Globus pallidus (tissue), 1 donor: ENCODE measurements around the gene BMP8A.
A peak's percentile ranks its signal among the peaks of the same experiment; 100 is the strongest.
"Not testable (repeated sequence)": the region's sequence is repeated elsewhere in the genome, so short reads cannot be mapped to it uniquely, and the experiment has no call there.

Experiments
- DNase-seq: peaks from one replicate; pipeline ENCODE4 v3.0.0-alpha.2; 2015; ENCODE audit warnings: low spot score

Gene BMP8A, protein sequence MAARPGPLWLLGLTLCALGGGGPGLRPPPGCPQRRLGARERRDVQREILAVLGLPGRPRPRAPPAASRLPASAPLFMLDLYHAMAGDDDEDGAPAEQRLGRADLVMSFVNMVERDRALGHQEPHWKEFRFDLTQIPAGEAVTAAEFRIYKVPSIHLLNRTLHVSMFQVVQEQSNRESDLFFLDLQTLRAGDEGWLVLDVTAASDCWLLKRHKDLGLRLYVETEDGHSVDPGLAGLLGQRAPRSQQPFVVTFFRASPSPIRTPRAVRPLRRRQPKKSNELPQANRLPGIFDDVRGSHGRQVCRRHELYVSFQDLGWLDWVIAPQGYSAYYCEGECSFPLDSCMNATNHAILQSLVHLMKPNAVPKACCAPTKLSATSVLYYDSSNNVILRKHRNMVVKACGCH

GRCh38 chr1:39491146-39491921 is at the start of gene BMP8A:
Gene BMP8A, plus strand, starts transcription at chr1:39491636. Its CDS starts 356 bp downstream, at chr1:39491992.
- DNase-seq = peak; percentile 26

GRCh38 chr1:39441797-39442196 is 49.6 kb upstream of the BMP8A start:
- DNase-seq = no peak

GRCh38 chr1:39445573-39445972 is 45.9 kb upstream of the BMP8A start:
- no peak for DNase-seq

DNA sequence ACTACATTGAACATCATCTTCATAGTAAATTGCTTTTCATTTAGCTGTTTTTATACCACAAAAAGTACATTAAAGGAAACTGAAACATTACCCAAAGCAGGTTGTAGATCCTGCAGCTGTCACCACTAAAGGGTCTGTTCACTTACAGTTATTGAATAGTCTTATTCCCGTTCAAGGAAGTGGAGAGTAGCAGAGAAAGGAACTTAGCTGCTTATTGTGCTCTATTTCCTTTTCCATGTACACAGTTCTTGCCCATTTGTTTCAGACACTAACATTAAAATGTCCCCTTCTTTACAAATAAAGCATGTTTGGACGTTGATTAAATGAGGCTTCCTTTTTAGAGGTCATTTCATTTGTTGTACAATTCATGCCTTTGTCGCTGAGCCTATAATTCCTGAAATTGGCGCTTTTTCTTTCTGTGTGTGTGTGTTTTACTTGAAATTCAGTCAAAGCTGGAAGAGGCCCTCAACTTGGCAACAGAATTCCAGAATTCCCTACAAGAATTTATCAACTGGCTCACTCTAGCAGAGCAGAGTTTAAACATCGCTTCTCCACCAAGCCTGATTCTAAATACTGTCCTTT is 44.4 kb upstream of the BMP8A start:
- no peak for DNase-seq

DNA sequence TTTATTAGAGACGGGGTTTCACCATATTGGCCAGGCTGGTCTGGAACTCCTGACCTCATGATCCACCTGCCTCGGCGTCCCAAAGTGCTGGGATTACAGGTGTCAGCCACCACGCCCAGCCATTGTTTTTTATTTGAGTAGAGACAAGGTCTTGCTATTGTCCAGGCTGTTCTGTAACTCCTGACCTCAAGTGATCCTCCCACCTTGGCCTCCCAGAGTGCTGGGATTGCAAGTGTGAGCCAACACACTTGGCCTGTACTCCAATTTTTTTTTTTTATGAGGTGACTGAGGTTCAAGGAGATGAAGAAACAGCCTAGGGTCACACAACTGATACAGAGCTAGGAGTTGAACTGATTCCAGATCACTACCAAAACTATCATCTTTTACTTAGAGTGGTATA is 41.4 kb upstream of the BMP8A start:
- not testable (repeated sequence) for DNase-seq

GRCh38 chr1:39450956-39451606 is 40.4 kb upstream of the BMP8A start:
- no peak for DNase-seq

- DNase-seq = peak; percentile 54
These were observed 39.4 kb upstream of the BMP8A start for GRCh38 chr1:39452081-39452480.

DNA sequence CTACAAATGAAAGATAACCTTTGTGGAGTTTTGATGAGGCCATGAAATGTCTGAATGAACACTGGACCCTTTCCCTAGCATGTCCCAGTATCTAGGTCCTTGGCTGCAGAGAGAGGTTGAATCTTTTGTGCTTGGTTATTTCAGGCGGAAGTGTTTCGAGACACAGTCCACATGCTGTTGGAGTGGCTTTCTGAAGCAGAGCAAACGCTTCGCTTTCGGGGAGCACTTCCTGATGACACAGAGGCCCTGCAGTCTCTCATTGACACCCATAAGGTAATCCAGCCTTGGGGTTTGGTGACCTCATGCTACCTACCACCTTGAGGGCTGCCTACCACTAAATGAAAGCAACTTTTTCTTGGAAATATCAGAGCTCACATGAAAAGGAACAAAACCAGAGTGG is 38.9 kb upstream of the BMP8A start:
- DNase-seq = no peak

- DNase-seq = no peak
These were observed 37.8 kb upstream of the BMP8A start for GRCh38 chr1:39453603-39454002.

- no peak for DNase-seq
These were observed 32.4 kb upstream of the BMP8A start for GRCh38 chr1:39458991-39459390.

DNA sequence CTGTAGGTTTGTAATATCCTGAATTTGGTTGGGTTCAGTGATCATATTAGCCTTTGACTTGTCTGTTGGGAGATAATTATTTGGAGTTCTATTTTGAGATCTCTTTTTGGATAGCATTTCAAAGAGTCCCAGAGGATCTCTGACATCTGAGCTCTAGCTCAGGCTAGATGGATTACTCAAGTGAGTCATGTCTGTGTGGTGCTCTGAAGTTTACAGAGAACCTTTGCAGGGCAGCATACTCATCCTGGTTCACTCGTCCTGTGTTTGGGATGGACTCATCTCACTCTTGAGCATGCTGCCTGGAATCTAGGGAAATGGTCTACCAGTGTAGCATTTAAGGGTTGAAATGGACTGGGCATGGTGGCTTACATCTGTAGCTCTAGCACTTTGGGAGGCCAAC is 29.4 kb upstream of the BMP8A start:
- no peak for DNase-seq

GRCh38 chr1:39466413-39467107 is 24.9 kb upstream of the BMP8A start:
- DNase-seq = no peak

GRCh38 chr1:39467108-39467720 is 24.2 kb upstream of the BMP8A start:
- not testable (repeated sequence) for DNase-seq

DNA sequence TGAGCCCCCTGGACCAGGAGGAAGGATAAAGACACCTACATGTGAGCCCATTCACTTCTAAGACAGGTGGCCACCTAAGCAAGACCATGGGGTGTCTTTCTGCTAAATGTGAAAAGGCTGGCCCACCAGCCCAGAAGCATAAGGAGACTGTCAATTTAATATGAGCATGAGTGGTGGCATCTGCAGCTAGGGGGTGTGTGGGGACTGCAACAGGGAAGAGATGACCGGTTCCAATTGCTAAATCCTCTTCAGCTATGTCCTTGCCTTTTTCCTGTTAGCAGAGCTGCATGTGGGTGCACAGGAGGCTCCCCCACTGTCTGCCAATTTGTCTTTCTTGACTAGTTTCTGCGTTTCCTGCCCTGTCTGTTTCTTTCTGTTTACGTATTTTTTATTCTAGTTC is 22.3 kb upstream of the BMP8A start:
- DNase-seq = no peak

GRCh38 chr1:39470040-39470439 is 21.4 kb upstream of the BMP8A start:
- DNase-seq = no peak

DNA sequence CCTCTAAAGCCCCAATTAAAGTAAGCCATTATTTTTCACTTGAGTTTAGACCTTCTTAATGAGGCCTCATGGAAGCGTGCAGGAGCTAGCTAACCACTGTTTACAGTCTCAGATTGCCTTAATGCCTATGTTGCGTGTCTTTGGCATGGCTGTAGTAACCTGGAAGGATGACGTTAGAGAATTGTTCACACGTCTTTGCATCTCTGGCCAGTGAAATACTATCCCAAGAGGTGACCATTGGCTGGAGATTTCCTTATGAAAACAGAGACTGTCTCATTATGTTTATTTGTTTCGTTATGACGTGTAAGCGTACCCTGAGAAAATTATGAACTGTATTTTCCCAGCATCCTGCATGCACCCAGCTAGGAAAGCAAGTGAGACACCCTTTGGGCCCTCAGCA is 18.6 kb upstream of the BMP8A start:
- no peak for DNase-seq

DNA sequence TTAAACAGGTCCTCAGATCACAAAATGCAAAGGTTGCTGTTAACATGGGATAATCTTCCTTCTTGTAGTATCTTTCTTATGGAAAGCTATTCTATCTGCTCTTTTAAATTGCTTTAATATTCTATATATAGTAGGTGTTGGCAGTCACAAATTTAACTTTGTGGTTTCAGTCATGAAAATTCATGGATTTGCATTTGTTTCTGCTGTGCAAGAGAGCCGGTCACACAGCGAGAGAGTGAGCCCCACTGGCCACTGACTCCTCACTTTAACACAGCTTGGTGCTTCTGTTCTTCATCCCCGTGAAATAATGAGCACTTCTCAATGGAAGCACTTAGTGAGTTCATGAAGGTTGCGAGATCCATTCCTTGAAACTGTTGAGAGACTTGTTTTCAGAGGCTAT is 18.1 kb upstream of the BMP8A start:
- DNase-seq = no peak

GRCh38 chr1:39474810-39475209 is 16.6 kb upstream of the BMP8A start:
- DNase-seq = no peak

DNA sequence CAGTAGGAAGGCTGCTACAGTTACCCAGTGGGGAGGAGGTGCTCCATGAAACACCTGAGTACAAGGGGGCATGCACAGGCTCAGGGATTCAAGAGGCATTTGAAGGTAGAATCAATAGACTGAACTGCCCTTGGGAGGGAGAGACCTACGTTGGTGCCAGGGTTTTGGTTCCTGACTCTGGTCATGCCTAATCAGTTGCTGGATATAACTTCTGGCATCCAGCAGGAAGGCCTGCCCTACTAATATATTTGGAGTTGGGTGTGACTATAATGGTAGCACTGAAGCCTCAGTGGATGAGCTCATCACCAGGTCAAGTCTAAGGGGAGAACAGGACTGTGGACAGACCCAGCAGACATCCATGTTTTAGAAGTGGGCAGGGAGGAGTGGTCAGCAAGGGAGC is 15.9 kb upstream of the BMP8A start:
- DNase-seq = not testable (repeated sequence)

DNA sequence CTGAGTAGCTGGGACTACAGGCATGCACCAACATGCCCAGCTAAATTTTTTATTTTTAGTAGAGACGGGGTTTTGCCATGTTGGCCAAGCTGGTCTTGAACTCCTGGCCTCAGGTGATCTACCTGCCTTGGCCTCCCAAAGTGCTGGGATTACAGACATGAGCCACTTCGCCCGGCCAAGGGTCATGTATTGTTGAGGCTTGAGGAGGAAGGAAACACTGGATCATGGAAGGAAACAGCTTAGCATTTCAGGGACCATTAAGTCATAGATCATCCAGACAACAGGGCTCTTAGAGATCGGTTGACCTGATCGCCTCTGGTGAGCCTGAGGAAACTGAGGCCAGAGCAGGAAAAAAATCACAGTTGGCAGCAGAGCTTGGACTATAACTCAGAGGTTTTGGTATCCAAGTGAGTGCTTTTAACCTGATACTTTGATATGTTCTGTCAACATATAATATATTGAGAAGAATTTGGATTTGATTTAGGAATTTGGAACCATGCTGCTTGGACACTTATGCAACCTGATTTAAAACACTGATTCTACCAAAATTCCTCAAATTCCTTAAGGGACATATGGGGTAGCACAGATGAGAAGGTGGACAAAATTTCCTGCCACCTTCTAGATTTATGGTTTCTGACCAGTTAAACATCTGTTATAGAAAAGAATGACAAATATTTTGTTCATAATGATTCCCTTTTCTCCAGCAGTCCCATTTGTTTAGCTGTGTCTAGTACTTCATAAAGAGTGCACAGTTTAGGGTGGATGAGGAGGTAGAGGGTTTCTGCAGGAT is 13.1 kb upstream of the BMP8A start:
- no peak for DNase-seq

- DNase-seq = no peak
These were observed 10.1 kb upstream of the BMP8A start for GRCh38 chr1:39481289-39481688.
